Kidney capillary endothelial cell (primary cell): ENCODE data around the gene ZSWIM9.
"Not testable (repeated sequence)": the region's sequence is repeated elsewhere in the genome, so short reads cannot be mapped to it uniquely, and the experiment has no call there.

Experiments
- DNase-seq: peaks from one replicate; pipeline ENCODE4 v3.0.0-alpha.2; 2018; ENCODE audit warnings: low spot score

The ZSWIM9 gene

DNA sequence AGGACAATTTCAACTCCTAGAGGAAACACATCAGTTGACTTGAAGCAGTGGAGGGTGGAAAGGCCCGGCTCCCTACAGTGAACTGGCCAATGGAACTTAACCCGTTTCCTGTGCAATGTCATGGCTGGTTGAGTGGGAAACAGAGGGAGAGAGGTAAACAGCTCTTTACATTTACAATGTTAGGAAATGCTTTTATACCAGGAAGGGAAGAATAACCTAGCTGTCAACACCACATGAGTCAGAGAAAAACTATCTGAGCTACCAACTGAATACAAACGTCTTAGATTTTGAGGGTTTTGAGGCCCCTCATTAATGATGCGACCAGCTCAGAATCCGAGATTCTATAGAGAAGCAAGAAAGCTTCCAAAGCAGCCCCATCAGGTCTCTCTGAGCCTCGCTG, 48.5 kb downstream of the ZSWIM9 start:
- peak; percentile 43 for DNase-seq

DNA sequence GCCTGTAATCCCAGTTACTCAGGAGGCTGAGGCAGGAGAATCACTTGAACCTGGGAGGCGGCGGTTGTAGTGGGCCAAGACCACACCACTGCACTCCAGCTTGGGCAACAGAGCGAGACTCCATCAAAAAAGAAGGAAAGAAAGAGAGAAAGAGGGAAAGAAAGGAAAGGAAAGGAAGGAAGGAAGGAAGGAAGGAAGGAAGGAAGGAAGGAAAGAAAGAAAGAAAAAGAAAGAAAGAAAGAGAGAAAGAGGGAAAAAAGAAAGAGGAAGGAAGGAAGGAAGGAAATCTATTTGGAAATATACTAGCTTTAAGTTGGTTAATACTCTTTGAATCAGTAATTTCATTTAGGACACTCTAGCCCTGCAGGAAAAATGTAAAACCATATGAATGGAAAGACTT, 50.3 kb downstream of the ZSWIM9 start:
- DNase-seq: not testable (repeated sequence)

DNA sequence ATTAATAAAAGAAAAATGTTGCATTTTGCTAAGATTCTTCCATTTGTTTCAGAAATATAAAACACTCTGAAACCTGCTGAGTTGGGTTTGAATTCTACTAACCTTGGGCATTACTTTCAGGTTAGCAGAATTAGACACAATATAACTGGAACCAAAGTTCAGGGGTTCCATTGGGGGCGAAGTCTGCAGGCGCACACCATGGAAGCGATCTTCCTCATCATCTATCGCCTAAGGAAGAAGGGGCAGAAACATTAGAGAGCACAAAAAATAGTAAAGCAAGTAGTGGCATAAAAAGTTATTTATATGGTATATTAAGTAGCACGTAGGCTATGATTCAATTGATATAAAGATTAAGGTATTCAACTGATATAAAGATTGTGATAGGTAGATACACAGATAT, 51.1 kb downstream of the ZSWIM9 start:
- no peak for DNase-seq

- no peak for DNase-seq
These were observed 60.2 kb downstream of the ZSWIM9 start for GRCh38 chr19:48230555-48231129.

DNA sequence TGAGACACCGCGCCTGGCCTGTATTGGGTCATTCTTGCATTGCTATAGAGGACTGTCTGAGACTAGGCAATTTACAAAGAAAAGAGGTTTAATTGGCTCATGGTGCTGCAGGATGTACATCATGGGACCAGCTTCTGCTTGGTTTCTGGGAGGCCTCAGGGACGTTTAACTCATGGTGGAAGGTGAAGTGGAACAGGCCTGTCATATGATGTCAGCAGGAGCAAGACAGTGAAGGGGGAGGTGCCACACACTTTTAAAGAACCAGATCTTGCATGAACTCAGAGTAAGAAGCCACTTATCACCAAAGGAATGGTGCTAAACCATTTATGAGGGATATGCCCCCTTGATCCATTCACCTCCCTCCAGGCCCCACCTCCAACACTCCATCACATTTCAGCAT, 66.6 kb downstream of the ZSWIM9 start:
- DNase-seq: no peak

GRCh38 chr19:48239120-48239519, 68.6 kb downstream of the ZSWIM9 start:
- no peak for DNase-seq

DNA sequence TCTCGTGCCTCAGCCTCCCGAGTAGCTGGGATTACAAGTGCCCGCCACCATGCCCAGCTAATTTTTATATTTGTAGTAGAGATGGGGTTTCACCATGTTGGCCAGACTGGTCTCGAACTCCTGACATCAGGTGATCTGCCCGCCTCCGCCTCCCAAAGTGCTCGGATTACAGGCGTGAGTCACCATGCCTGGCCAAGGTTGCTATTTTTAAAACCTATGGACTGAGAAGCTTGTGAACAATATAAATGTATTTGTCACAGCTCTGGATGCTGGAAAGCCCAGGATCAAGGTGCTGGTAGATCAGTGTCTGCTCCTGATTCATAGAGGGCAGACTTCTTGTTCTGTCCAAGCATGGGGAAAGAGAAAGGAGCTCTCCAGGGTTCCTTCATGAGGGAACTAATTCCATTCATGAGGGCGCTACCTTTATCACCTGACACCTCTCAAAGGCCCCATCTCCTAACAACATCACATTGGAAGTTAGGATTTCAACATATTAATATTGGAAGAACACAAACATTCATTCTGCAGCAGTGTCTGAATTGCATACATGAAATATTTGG, 69.2 kb downstream of the ZSWIM9 start:
- DNase-seq: peak; percentile 43

DNA sequence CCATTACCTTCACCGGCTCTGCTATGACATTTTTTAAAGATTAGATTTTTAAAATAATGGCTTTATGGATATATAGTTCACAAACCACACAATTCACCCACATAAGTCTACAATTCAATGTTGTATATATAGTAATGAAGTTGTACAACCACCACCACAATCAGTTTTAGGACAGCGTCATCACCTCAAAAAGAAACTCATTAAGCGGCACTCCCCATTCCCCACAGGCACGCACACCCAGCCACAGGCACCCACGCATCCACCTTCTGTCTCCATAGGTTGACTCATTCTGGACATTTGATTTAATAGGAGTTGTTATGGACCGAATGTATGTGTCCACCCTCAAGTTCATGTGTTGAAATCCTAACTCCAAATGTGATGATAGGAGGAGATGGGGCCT, 71.3 kb downstream of the ZSWIM9 start:
- DNase-seq: not testable (repeated sequence)

- DNase-seq: peak; percentile 67
These were observed 73.8 kb downstream of the ZSWIM9 start for GRCh38 chr19:48244281-48244680.

GRCh38 chr19:48246101-48246500, 75.6 kb downstream of the ZSWIM9 start:
- DNase-seq: no peak

DNA sequence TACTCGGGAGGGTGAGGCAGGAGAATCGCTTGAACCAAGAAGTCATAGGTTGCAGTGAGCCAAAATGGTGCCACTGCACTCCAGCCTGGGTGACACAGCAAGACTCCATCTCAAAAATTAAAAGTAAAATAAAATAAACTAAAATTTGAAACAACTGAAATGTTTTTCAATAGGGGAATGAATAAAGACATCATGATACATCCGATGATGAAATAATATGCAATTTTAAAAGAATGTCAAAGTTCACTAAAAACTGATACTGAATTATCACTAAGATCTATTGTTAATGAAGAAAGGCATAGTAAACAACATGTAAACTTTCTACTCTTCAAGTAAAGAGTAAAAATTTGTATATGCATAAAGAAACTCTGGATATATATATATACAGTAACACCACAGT, 76.7 kb downstream of the ZSWIM9 start:
- DNase-seq: no peak
